ENCODE data around the gene ZC3H12C.
"Not testable (repeated sequence)": the region's sequence is repeated elsewhere in the genome, so short reads cannot be mapped to it uniquely, and the experiment has no call there.

The ZC3H12C gene

DNA sequence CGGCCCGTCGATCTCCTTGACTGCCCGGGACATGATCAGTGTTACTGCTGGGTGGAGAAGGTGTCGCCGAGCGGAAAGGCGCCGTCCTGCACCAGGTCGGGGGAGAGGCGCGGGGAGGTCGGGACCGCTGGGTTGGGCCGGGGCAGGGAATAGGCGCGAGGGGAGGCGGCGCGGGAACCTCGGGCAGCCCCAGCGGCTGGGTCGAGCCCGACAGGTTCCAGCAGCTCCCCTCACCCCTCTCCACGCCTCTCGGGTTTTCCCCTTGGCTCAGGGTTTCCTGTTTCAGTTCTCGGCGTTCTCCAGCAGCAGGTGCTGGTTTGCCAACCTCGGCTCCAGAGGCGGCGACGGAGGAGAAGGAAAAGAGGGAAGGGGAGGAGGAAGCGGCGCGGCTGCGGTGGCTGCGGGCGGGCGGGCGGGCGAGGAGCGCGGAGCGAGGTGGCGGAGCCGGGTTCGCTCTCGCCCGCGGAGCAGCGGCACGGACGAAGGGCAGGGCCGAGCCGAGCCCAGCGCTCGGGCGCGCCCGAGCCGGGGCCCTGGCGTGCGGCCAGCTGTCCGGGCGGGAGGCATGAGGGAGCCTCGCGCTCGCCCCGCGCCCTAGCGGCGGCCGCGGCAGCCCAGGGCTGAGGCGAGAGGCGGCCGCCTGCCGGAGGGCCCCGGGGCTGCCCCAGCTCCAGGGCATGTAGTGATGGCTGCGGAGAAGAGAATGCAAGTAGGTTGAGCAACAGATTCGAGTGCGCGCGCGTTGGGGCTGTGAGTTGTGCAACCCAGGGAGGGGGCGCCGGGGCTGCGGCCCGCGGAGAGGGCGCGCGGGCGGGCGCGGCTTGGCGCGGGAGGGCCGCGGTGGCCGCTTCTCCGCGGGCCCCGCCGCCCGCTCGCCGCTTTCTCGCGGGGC is at the start of gene ZC3H12C:
TSS of gene ZC3H12C (plus strand) at position 878 of the 892 bp plus-strand sequence. CDS start 20 bp downstream, outside the sequence.
- DNase-seq = peak; percentile 16

DNA sequence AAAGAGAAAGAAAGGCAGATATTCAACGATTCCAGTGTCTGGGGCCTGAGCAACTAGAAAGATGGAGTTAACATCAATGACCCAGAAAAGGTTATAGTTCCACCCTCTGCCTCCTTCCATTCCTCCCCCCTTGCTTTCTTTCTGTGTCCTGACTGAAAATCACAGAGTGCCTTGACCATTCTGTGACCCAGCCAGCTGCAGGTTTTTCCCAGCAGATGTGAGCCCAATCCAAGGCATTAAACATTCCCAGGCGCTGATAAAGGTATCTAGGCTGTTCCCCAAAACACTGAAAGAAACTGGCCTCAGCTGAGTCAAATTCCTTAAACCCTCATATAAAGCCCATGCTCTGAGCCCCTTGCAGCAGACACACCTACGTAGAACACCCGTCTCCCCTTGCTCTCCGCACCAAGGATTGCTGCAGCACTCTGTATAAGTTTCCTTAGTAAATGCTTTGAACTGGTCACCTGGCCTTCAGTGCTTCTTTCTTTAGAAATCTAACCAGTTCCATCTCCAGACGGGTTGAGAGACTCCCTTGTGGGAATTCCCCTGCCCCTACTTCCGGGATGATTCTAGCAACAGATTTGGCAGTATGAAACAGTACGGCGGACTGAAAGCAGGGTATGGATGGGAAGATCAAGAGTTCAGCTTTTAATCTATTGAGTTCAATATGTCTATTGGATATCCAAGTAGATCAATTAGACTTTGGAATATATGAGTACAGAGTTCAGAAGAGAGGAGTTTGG is 48.8 kb upstream of the ZC3H12C start:
- no peak for DNase-seq

DNA sequence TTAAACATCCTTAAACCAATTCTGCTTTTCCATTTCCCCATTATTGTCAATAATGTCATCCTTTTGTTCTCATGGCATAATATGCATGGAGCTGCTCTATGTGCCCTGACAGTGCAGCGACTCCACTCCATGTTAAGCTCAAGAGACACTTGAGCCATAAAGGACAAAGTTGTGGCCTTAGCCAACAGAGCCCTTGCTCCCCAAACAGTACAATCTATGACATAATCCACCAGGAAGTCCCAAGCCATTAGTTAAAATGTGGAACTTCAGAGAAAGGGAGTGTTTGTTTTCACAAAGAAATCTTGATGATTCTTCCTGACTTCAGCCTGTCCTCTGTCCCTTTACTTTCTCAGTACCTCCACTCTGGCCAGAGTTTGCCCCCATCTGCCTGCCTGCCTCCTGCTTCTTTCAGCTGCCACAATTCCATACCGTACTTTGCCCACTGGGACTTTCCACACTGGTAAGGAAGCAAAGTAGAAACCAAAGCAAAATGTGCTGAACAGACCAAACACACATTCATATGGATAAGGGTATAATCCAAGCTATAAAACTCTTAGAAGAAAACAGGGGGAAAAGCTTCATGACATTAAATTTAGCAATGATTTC is 46.3 kb upstream of the ZC3H12C start:
- no peak for DNase-seq

DNA sequence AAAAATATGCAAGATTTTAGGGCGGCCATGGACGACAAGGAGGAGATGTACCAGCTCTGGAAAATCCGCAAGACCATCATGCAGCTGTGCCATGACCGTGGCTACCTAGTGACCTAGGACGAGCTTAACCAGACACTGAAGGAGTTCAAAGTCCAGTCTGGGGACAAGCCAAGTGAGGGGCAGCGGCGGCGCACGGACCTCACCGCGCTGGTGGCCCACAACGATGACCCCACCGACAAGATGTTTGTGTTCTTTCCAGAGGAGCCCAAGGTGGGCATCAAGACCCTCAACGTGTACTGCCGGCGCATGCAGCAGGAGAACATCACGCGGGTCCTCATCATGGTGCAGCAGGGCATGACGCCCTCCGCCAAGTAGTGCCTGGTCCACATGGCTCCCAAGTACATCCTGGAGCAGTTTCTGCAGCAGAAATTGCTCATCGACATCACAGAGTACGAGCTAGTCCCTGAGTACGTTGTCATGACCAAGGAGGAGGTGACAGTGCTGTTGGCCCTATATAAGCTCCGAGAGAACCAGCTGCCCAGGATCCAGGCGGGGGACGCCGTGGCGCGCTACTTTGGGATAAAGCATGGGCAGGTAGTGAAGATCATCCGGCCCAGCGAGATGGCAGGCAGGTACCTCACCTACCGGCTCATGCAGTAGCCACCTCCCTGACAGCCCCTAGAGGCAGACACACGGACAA is 43.5 kb upstream of the ZC3H12C start:
- no peak for DNase-seq

DNA sequence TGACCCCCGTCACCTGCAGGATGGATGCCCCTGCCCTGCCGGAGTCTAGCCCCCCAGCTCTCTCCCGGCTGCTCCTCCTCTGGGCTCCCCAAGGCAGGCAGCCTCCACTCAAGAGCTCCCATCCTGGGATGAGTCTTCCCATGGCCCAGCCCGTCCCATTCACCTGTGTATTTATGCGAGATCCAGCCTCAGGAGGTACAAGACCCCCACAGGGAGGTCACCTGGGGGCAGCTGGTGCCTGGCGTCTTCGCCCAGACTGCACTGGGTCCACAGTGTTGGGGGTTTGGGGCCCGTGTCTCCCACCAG is 43.0 kb upstream of the ZC3H12C start:
- no peak for DNase-seq

DNA sequence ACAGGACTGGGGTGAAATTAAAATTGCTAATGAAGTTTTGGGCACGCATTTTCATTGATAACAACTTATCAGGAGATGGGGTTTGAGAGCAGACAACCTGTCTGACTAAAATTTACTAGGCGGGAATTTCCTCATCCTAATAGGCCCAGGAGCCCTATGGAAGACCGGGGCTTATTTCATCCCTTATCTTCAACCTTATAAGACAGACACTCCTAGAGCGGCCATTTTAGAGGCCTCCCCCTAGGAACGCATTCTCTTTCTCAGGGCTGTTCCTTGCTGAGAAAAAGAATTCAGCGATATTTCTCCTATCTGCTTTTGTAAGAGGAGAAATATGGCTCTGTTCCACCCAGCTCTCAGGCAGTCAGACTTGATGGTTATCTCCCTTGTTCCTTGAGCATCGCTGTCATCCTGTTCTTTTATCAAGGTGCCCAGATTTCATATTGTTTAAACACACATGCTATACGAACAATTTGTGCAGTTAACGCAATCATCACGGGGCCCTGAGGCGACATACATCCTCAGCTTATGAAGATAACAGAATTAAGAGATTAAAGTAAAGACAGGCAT is 39.3 kb upstream of the ZC3H12C start:
- no peak for DNase-seq

DNA sequence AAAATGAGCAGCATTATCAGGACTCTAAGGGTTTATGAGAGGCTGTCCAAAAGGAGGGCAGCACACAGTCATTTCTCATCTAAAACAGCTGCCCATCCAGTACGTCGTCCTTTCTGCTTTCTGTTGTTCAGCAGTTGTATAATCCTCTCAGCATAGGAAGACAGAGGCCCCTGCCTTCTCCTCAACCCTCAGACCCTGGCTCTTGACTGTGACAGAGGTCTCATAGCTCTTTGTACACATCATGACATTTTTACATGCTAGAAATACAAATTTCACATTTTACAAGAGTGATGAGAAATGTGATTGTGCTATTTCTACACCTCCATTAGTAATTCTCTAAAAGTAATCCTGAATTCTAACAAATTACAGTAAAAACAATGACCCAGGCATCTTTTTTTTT is 36.2 kb upstream of the ZC3H12C start:
- no peak for DNase-seq

DNA sequence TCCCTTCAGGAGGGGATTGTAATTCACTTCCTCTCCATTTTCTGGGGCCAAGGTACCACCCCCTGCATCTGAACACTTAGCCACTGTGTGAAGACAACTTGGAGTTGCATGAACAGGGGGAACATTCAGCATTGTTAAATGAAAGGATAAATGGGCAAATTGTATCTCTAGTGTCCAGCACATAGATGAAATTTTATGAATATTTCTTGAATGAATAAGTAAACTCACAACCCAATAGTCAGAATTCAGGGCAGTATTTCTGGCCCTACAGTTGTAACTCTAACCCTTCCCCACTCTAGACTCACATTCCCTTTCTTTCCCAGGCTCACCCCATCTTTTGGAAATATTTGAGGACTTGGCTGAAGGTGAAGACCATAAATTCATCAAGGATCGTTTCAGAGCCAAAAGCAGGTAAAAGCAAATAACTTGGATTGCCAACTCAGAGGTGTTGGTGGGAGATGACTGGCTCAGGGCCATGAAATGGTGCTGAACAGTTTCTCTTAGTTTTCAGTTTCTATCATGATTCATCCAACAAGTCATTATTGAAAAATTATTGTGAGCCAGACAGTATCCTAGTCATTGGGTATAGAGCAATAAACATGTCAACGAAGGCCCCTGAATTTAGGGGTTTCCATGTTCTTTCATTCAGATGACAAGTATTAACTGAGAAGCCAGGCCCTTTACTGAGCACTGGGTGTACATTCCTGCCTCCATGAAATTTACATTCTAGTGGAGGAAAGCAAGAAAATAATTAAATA is 33.3 kb upstream of the ZC3H12C start:
- no peak for DNase-seq

DNA sequence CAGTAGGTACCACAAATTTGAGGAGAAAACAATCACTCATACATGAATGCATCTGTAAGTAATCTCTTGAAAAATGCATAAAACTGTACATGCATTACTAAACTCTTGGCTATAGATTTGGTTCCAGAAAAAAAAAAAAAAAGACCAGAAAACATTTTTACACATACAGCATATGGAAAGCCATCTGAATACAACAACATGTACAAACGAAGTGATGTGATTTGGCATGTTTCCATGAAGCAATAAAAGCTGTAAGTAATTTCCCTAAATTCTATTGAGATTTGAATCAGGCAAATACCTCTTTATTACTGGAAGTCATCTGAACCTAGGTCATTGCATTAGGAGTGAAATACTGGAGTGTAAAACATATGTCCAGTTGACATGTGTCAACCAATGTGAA is 31.9 kb upstream of the ZC3H12C start:
- no peak for DNase-seq

DNA sequence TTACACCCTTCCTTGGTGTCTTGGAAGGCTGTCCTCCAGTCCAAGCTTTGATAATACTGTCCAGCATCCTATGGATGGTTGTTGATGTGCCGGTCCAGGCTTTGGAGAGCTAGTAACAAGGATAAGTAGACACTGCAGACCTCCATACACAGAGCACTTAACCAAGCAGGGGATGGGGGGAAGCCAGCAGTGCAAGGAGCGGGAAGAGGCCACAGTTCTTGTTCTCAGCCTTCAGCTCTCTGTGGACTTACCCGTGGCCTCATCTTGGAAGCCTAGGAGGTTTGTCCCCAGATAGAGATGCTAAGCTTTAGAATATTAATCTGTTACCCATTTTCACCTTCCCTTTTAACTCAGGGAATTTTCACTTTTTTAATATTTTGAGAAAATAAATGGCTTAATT is 30.9 kb upstream of the ZC3H12C start:
- no peak for DNase-seq

DNA sequence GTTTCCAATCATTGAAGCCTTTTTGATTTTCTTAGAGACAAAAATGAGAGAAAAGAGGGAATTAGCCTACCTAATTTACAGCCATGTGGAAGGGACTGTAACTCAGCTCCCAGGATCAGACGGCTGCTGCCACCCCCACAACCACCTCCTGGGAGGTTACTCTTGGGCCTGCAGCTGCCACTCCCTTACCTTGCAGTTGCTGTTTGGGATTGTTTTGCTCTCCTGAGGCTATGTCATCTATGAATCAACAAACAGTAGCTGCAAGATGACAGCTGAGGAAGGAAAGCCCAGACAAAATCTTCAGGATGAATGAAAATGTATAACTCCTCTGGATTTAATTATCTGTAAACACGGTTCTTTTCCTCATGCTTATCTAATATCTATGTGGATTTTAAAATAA is 28.0 kb upstream of the ZC3H12C start:
- no peak for DNase-seq

DNA sequence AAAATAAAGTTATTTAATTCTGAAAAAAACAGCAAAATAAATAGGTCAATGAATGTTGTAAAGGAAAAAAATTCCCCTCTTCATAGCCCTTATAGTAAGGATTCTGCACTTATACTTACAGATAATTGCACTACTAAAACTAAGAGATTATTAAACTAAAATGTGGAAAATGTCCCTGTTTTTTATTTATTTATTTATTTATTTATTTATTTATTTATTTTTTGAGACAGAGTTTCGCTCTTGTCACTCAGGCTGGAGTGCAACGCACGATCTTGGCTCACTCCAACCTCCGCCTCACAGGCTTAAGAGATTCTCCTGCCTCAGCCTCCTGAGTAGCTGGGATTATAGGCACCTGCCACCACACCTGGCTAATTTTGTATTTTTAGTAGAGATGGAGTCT is 25.2 kb upstream of the ZC3H12C start:
- DNase-seq = not testable (repeated sequence)

DNA sequence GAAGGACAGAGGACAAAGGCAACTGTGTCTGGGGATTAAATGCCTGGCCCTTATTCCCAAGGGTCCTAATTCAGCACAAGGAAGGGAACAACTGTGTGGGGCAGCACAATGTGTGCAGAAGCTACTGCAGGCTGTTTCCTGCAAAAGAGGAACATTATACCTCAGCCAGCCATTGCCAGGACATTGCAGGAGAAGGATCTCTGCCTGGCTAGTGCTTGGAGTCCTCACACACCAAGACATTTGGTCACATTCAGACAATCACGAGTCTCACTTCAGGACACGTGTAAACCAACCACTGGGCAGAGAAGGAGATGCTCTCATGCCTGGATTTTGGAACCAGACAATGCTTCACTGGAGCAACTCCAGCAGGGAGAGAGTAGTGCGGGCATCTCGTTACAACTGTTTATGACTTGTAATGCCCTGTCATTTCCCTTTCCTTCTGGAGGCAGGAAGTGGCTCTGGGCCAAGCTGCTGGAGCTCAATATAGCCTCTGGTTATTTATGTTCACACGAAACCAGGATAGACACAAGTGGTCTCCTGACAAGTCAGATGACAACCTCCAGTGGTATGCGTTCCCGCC is 23.9 kb upstream of the ZC3H12C start:
- DNase-seq = peak; percentile 1

DNA sequence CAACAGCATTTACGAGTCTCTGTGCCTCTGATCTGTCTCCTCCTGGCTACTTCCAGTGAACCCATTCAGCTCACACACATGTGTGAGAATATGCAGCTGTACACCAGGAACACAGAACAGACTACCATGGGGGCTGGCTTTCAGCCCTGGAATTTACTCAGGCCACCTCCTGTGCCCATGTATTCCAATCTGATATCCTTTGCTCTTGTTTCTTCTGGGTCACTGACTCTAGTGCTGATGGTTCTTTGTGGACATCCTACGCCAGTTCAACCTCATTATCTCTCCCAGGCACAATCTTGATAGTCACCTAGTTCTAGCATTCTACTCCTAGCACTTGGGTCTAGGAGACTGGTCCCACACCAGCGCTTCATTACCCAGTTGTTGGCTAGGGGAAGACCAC is 23.0 kb upstream of the ZC3H12C start:
- no peak for DNase-seq

DNA sequence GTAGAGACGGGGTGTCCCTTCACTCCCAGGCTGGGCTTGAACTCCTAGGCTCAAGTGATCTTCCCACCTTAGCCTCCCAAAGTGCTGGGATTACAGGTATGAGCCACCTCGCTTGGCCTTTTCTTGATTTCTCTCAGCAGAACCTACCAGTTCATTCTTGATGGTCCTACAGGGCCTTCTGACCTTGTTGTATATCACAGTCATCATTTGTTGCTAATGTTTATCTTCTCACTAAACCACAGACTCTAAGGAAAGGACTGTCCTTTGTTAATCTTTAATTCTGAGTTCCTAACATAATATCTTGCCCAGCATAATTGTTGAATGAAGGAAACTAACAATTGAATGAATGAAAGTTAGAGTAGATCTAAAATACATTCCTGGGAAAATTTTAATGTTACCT is 22.0 kb upstream of the ZC3H12C start:
- DNase-seq = no peak

DNA sequence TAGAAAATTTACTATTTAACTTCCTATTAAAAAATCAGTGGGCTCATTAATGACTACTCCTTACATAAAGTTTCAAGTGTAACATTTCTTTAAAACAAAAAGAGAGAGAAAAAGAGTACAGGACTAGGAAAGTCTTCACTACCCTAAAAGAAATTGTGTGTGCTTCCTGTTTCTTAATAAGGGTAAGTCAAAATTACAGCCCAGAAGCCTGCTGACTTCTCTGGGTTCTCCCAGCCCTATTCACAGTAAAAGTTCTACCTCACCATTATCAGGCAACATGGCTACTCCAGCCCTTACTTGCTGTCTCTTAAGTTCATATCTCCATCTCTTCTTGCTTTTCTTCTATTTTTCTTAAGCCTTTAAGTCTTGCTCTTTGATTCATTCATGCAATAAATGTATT is 20.3 kb upstream of the ZC3H12C start:
- DNase-seq = no peak

DNA sequence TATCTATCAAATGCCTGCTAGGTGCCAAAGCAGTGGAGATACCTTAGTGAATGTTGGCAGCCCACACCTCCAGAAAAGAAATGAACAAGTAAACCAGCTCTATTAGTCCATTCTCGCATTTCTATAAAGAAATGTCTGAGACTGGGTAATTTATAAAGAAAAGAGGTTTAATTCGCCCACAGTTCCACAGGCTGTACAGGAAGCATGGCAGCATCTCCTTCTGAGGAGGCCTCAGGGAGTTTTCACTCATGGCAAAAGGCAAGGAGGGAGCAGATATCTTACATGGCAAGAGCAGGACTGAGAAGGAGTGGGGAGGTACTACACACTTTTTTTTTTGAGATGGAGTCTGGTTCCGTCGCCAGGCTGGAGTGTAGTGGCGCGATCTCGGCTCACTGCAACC is 18.7 kb upstream of the ZC3H12C start:
- DNase-seq = no peak

DNA sequence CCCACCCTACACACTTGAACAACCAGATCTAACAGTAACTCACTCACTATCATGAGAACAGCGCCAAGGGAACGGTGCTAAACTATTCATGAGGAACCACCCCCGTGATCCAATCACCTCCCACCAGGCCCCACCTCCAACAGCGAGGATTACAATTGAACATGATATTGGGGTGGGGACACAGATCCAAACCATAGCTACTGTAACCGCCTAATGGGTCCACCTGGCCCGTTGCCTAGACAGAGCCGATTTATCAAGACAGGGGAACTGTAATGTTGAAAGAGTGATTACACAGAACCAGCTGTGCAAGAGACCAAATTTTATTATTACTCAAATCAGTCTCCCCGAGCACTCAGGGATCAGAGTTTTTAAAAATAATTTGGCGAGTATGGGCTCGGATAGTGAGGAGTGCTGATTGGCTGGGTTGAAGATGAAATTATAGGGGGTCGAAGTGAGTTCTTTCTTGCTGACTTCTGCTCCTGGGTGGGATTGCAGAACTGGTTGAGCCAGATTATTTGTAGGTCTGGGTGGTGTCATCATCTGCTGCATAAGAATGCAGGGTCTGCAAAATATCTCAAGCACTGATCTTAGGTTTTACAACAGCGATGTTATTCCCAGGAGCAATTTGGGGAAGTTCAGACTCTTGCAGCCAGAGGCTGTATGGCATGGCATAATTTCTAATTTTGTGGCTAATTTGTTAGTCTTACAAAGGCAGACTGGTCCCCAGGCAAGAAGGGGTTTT is 17.9 kb upstream of the ZC3H12C start:
- no peak for DNase-seq

DNA sequence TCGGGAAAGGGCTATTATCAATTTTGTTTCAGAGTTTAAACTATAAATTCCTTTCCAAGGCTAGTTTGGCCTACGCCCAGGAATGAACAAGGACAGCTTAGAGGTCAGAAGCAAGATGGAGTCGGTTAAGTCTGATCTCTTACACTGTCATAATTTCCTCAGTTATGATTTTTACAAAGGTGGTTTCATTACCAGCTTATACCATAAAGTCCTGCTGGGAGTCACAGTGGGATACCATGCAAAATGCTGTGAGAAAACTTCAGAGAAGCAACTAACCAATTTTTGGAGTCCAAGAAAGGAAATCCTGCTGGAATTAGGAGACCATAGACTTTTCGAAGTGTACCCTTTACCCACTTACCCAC is 17.4 kb upstream of the ZC3H12C start:
- no peak for DNase-seq

DNA sequence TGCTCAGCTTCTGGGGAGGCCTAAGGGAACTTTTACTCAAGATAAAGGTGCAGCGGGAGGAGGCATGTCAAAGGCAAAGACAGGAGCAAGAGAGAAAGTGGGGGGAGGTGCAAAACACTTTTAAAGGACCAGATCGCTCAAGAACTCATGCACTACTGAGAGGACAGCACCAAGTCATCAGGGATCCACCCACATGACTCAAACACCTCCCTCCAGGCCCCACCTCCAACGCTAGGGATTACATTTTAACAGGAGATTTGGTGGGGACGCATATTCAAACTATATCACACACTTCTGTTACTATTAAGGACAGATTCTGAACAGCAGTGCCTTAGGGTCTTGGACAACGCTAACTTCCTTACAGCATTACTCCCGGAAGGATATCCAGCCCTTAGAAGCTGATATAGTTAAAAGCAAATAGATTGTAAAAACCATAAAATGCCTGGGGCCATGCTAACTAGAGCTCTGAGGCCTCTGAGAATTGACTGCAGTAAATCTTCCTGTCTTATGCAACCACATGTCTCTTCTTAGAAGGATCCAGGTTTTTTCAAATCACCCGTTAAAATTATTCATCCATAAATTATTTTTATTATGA is 16.7 kb upstream of the ZC3H12C start:
- no peak for DNase-seq

DNA sequence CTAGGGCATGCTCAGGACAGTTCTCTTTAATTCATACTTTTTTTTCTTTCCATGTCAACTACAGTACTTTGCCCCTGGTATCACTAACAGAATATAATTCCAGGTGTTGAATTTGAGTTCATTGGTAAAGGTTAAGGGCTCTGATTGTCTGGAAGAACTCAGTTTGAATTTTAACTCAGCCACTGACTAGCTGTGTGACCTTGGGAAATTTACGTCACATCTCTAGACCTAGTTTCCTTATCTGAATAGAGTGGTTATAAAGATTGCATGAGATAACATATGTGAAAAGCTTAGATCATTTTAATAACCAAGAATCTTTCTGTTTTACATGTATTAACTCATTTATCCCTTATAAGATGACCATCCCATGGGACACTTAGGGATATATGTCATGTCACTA is 15.8 kb upstream of the ZC3H12C start:
- DNase-seq = no peak

All from SIG-M5 (cell line).